H1 (cell line): ENCODE results near the gene LPCAT1. TPM values are rescaled to one million over a fixed set of nuclear protein-coding genes. Genes with fewer than 3 reads are reported as not detected.

Source experiments
- CTCF ChIA-PET: fragments of 300-600 bp; sonication (Branson Sonifier 250); formaldehyde crosslinking; loops from one replicate; lab custom pipeline; 2021; ENCODE audit not compliant: partially characterized antibody; lab: Charles Lee
- POLR2A ChIA-PET: fragments of 300-600 bp; sonication (Branson Sonifier 250); formaldehyde crosslinking; loops from one replicate; lab custom pipeline; 2021; ENCODE audit warnings: inconsistent platforms; ENCODE audit not compliant: partially characterized antibody; lab: Charles Lee
- DNase-seq, 2 experiments: peaks; one replicate each; pipeline versions ENCODE4 v3.0.0 to v3.0.0-alpha.2; 2010 to 2022; ENCODE audit warnings: low spot score in 2 of 2, low read depth in 1 of 2, mixed read lengths in 1 of 2
- FAIRE-seq: peaks from 2 replicates; lab custom pipeline; 2011; peaks lifted over from hg19 to GRCh38; lab: Jason Lieb, UNC
- H2AFZ ChIP-seq: 2 replicates; pipeline ENCODE4 v1.8.1; 2012; ENCODE audit warnings: low read length, inconsistent platforms
- H2AK5ac ChIP-seq: 2 replicates; pipeline ENCODE4 v1.6.1; 2013; ENCODE audit warnings: low read depth, low read length
- H2BK120ac ChIP-seq: replicated peaks from 2 replicates; pipeline ENCODE3; 2013; ENCODE audit warnings: low read depth, low read length, inconsistent platforms
- H2BK12ac ChIP-seq: 2 replicates; pipeline ENCODE4 v1.6.1; 2013; ENCODE audit warnings: low read depth, low read length
- H2BK15ac ChIP-seq: 2 replicates; pipeline ENCODE4 v1.6.1; 2013; ENCODE audit warnings: low read length
- H2BK20ac ChIP-seq: 2 replicates; pipeline ENCODE4 v1.6.1; 2013; ENCODE audit warnings: low read length
- H2BK5ac ChIP-seq: 2 replicates; pipeline ENCODE4 v1.6.1; 2013; ENCODE audit warnings: low read depth, low read length
- H3K14ac ChIP-seq: 2 replicates; pipeline ENCODE4 v1.6.1; 2013; ENCODE audit warnings: inconsistent platforms; ENCODE audit not compliant: insufficient read length
- H3K18ac ChIP-seq: 2 replicates; pipeline ENCODE4 v1.6.1; 2013; ENCODE audit warnings: low read length; ENCODE audit errors: extremely low read depth
- H3K23ac ChIP-seq: 2 replicates; pipeline ENCODE4 v1.6.1; 2013; ENCODE audit warnings: inconsistent platforms; ENCODE audit not compliant: insufficient read length
- H3K23me2 ChIP-seq: 2 replicates; pipeline ENCODE4 v1.6.1; 2013; ENCODE audit warnings: low read depth, low read length
- H3K27ac ChIP-seq: 2 replicates; pipeline ENCODE4 v1.6.1; 2011; ENCODE audit warnings: low read depth, low read length, inconsistent platforms
- H3K27me3 ChIP-seq, 4 experiments: replicated peaks in 1 of 4; 1 replicate in 1 of 4; 2 replicates in 3 of 4; pipeline versions ENCODE4 v1.6.1 to v1.8.1; 2011 to 2013; ENCODE audit warnings: low read length in 3 of 4, mild to moderate bottlenecking in 3 of 4, inconsistent platforms in 2 of 4, mixed read lengths in 2 of 4, moderate library complexity in 1 of 4; ENCODE audit not compliant: control insufficient read depth in 3 of 4, insufficient read depth in 3 of 4; ENCODE audit errors: extremely low read depth in 1 of 4
- H3K36me3 ChIP-seq, 4 experiments: 2 replicates each; pipeline versions ENCODE4 v1.6.1 to v1.8.1; 2011 to 2013; ENCODE audit warnings: mild to moderate bottlenecking in 4 of 4, low read length in 3 of 4, moderate library complexity in 2 of 4, control low read depth in 1 of 4, inconsistent platforms in 1 of 4; ENCODE audit not compliant: insufficient read depth in 4 of 4, control insufficient read depth in 2 of 4
- H3K4ac ChIP-seq: replicated peaks from 2 replicates; pipeline ENCODE3; 2013; ENCODE audit warnings: low read length, low read depth, mixed read lengths, inconsistent platforms; ENCODE audit not compliant: insufficient read length
- H3K4me1 ChIP-seq, 4 experiments: replicated peaks in 1 of 4; 1 replicate in 1 of 4; 2 replicates in 3 of 4; pipeline versions ENCODE4 v1.6.1 to v1.8.1; 2011 to 2013; ENCODE audit warnings: low read length in 3 of 4, inconsistent platforms in 2 of 4, mixed read lengths in 1 of 4; ENCODE audit not compliant: insufficient read depth in 4 of 4, control insufficient read depth in 3 of 4
- H3K4me2 ChIP-seq, 2 experiments: 2 replicates each; pipeline versions ENCODE4 v1.6.1 to v1.8.1; 2011 to 2013; ENCODE audit warnings: low read depth in 2 of 2, low read length in 2 of 2, control low read depth in 1 of 2, inconsistent platforms in 1 of 2, mild to moderate bottlenecking in 1 of 2; ENCODE audit not compliant: insufficient read depth in 1 of 2
- H3K4me3 ChIP-seq, 4 experiments: fragments of 200-600, 300-600 bp in 1 of 4; sonication (generic), shearing (Covaris generic), sonication (Bioruptor Twin) in 1 of 4; 2 replicates each; pipeline versions ENCODE4 v1.5.1 to v1.8.1; 2011 to 2016; ENCODE audit warnings: low read length in 4 of 4, low read depth in 3 of 4, control low read depth in 2 of 4, inconsistent platforms in 2 of 4, mild to moderate bottlenecking in 2 of 4, mixed read lengths in 1 of 4, moderate library complexity in 1 of 4; ENCODE audit not compliant: insufficient read depth in 2 of 4; ENCODE audit errors: extremely low read depth in 1 of 4
- H3K56ac ChIP-seq: replicated peaks from 2 replicates; pipeline ENCODE3; 2013; ENCODE audit warnings: low read depth, mild to moderate bottlenecking, mixed read lengths, low read length, inconsistent platforms; ENCODE audit not compliant: insufficient read length
- H3K79me1 ChIP-seq: 2 replicates; pipeline ENCODE4 v1.6.1; 2013; ENCODE audit warnings: low read depth, low read length, control low read depth
- H3K79me2 ChIP-seq, 2 experiments: 2 replicates each; pipeline versions ENCODE4 v1.6.1 to v1.8.1; 2012 to 2013; ENCODE audit warnings: low read length in 2 of 2, mild to moderate bottlenecking in 2 of 2, inconsistent platforms in 1 of 2; ENCODE audit not compliant: insufficient read depth in 2 of 2, control insufficient read depth in 1 of 2
- H3K9ac ChIP-seq, 4 experiments: replicated peaks in 1 of 4; 1 replicate in 1 of 4; 2 replicates in 3 of 4; pipeline versions ENCODE4 v1.6.1 to v1.8.1; 2011 to 2013; ENCODE audit warnings: low read depth in 3 of 4, low read length in 3 of 4, control low read depth in 2 of 4, mild to moderate bottlenecking in 2 of 4, moderate library complexity in 2 of 4, inconsistent platforms in 1 of 4; ENCODE audit errors: extremely low read depth in 1 of 4
- H3K9me3 ChIP-seq, 2 experiments: 2 replicates each; pipeline versions ENCODE4 v1.6.1 to v1.8.1; 2012 to 2013; ENCODE audit warnings: mild to moderate bottlenecking in 2 of 2, moderate library complexity in 2 of 2, control low read depth in 1 of 2, inconsistent platforms in 1 of 2, low read depth in 1 of 2, low read length in 1 of 2, mixed read lengths in 1 of 2; ENCODE audit not compliant: insufficient read depth in 2 of 2
- H4K20me1 ChIP-seq, 2 experiments: replicated peaks in 1 of 2; 2 replicates each; pipeline versions ENCODE3 to v1.8.1; 2011 to 2013; ENCODE audit warnings: inconsistent platforms in 2 of 2, low read length in 2 of 2, mild to moderate bottlenecking in 1 of 2; ENCODE audit not compliant: insufficient read depth in 2 of 2, control insufficient read depth in 1 of 2
- H4K5ac ChIP-seq: 2 replicates; pipeline ENCODE4 v1.6.1; 2013; ENCODE audit warnings: low read length, low read depth, mixed read lengths, inconsistent platforms; ENCODE audit not compliant: insufficient read length
- H4K8ac ChIP-seq: 2 replicates; pipeline ENCODE4 v1.8.0; 2013; ENCODE audit warnings: mild to moderate bottlenecking, moderate library complexity, low read length, inconsistent platforms; ENCODE audit not compliant: insufficient read depth; ENCODE audit errors: extremely low read depth
- H4K91ac ChIP-seq: replicated peaks from 2 replicates; pipeline ENCODE3; 2013; ENCODE audit warnings: low read length, mixed read lengths, inconsistent platforms; ENCODE audit not compliant: insufficient read length
- ASH2L ChIP-seq: fragments of 200-600, 300-600 bp; sonication (generic); IDR thresholded peaks from one replicate; pipeline ENCODE4 v1.7.1; 2017; ENCODE audit warnings: low read length
- CTBP2 ChIP-seq: IDR thresholded peaks from 2 replicates; pipeline ENCODE4 v1.7.0; 2011; ENCODE audit warnings: borderline replicate concordance, mild to moderate bottlenecking, moderate library complexity, mixed read lengths, low read length; ENCODE audit not compliant: insufficient read depth, insufficient read length
- NRF1 ChIP-seq: IDR thresholded peaks from 2 replicates; pipeline ENCODE4 v1.6.1; 2011; ENCODE audit warnings: mild to moderate bottlenecking, low read depth, low read length, improper control_type of control experiment
- SIRT6 ChIP-seq: IDR thresholded peaks from one replicate; pipeline ENCODE4 v1.7.1; 2012; ENCODE audit warnings: low read length, inconsistent platforms
- TCF12 ChIP-seq: IDR thresholded peaks from 2 replicates; pipeline ENCODE4 v1.6.1; 2011; ENCODE audit warnings: low read depth, mild to moderate bottlenecking, low read length
- WGBS, 2 experiments: shearing (Covaris generic) in 1 of 2; methylation state at CpG; one replicate each; pipeline versions ENCODE4 v1.1.6 to v1.1.7; 2013 to 2015; ENCODE audit warnings: low lambda C conversion rate in 2 of 2, mixed read lengths in 2 of 2, inconsistent platforms in 1 of 2, low coverage in 1 of 2, missing lambda C conversion rate in 1 of 2; ENCODE audit not compliant: insufficient replicate concordance in 2 of 2, insufficient coverage in 1 of 2, insufficient read length in 1 of 2; ENCODE audit errors: extremely low coverage in 1 of 2, missing lambda C conversion rate in 1 of 2; 5-methylcytosine and 5-hydroxymethylcytosine counted together
- polyA plus RNA-seq, 7 experiments: library from polyadenylated mRNA; depleted of rRNA in 3 of 7; stranded (reverse) in 5 of 7; unstranded in 2 of 7; fragments of >200 nt in 5 of 7; fragments of 200-250 nt in 2 of 7; gene quantifications; 1 replicate in 5 of 7; 2 replicates in 1 of 7; 4 replicates in 1 of 7; pipeline versions ENCODE4 v1.2.1 to v1.2.3, GENCODE V29; 2011 to 2013; ENCODE audit warnings: missing spikeins in 2 of 7, mixed read lengths in 2 of 7
- total RNA-seq: library from RNA; stranded (reverse); fragmentation: NEBNext Ultra II Directional; extraction: Animal tissue kit (Norgen Biotek cat#: 25700); gene quantifications from 2 replicates; pipeline ENCODE4 v1.2.1, GENCODE V29; 2021
- TF ChIP-seq, protein P1 (sequence below): IDR thresholded peaks from 2 replicates; pipeline ENCODE4 v1.6.1; 2012; ENCODE audit warnings: low read length, inconsistent platforms

LPCAT1 gene
- total and polyA plus RNA-seq, 2 of the 8 experiments (the other 6 are each of a cell fraction or from before 2014, with no cell fraction given), result 107 to 260 TPM

DNA sequence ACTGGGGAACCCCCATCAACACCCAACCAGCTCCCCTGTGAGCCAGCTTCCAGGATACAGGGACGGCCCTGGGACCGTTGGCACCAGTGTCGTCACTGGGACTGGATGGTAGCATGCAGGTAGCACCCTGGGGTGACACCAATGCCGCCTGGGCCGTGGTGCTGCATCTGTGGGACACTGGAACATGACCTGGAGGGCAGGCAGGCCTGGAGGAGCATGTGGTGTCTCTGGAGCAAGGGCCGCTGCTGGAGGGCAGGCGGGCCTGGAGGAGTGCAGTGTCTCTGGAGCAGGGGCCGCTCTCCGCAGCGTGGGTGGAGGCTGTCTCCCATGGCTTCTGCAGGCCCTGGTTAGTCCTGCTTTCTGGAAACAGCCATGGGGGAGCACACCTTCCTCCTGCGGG, 13.1 kb downstream of the LPCAT1 start:
- CTCF ChIA-PET, result interaction anchor here (1.0 to 4.2 kb wide), 4 partner anchors 11 to 91 kb away, joined by 3 to 15 read pairs (median 9); no protein-coding TSS in a partner anchor
- Histone ChIP-seq H3K79me2 (peaks cover 58 to 87% of the 10 kb centered on the region in 2 experiments), H3K9me3 (no peaks in the 10 kb centered on the region), H2BK5ac (peak overlapping the region; percentile 100), H3K4me2 (no peak overlapping the region), H2AK5ac (no peak overlapping the region), H2BK120ac (no peak overlapping the region), H3K9ac (no peak overlapping the region), H3K4me3 (no peak overlapping the region), H3K4me1 (peaks cover 7 to 64% (median 52%) of the 10 kb centered on the region in 4 experiments), H4K5ac (no peak overlapping the region), H3K56ac (no peak overlapping the region), H3K23ac (no peak overlapping the region)
- no peak for FAIRE-seq
- TF ChIP-seq TCF12, result no peak
- no peak for TF ChIP-seq SIRT6
- TF ChIP-seq ASH2L, result no peak
- no peak for TF ChIP-seq NRF1
- TF ChIP-seq, protein P1, sequence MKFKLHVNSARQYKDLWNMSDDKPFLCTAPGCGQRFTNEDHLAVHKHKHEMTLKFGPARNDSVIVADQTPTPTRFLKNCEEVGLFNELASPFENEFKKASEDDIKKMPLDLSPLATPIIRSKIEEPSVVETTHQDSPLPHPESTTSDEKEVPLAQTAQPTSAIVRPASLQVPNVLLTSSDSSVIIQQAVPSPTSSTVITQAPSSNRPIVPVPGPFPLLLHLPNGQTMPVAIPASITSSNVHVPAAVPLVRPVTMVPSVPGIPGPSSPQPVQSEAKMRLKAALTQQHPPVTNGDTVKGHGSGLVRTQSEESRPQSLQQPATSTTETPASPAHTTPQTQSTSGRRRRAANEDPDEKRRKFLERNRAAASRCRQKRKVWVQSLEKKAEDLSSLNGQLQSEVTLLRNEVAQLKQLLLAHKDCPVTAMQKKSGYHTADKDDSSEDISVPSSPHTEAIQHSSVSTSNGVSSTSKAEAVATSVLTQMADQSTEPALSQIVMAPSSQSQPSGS, result no peak
- no peak for TF ChIP-seq CTBP2
- TF ChIP-seq, all 59 proteins: peak for 0
- no peak overlapping the region for H3K14ac ChIP-seq
- H2BK20ac ChIP-seq, result no peak overlapping the region
- H3K27ac ChIP-seq, result 0 out of 2 replicates have a peak overlapping the region, but pooled peaks have one; percentile 5
- H2AFZ ChIP-seq, result no peak overlapping the region
- peaks cover 3% of the 10 kb centered on the region; the same call in 1 of the 2 replicates for H3K23me2 ChIP-seq
- WGBS, 2 experiments, result 87% methylated on average over 11 of the region's 11 CpGs; no CpG with 5 or more reads in 1 of the 2 experiments
- H2BK12ac ChIP-seq, result peak overlapping the region; percentile 60; the same call in 1 of the 2 replicates
- POLR2A ChIA-PET, result interaction anchor here (1.2 to 1.5 kb wide), 2 partner anchors 12 to 14 kb away, joined by 3 read pairs; partner anchors contain the start of gene LPCAT1
- H4K91ac ChIP-seq, result no peak overlapping the region
- peaks cover 33% of the 10 kb centered on the region for H3K79me1 ChIP-seq
- H3K4ac ChIP-seq, result no peak overlapping the region
- H3K36me3 ChIP-seq, result peaks cover 6 to 45% (median 14%) of the 10 kb centered on the region in 4 experiments
- no peaks in the 10 kb centered on the region for H3K27me3 ChIP-seq
- peaks cover 25 to 59% of the 10 kb centered on the region in 2 experiments for H4K20me1 ChIP-seq
- peak in 1 of 2 experiments; percentile 42 for DNase-seq
- H4K8ac ChIP-seq, result no peak overlapping the region; the same call in 1 of the 2 replicates
- peak overlapping the region; percentile 75; the same call in 1 of the 2 replicates for H3K18ac ChIP-seq
- H2BK15ac ChIP-seq, result no peak overlapping the region
